T-helper 2 cell (primary cell): Measurements from ENCODE around the gene FOXP1.

Source experiments
- DNase-seq, 5 experiments: peaks; one replicate each; pipeline versions ENCODE4 v3.0.0 to v3.0.0-alpha.2; 2012 to 2022

Gene FOXP1

DNA sequence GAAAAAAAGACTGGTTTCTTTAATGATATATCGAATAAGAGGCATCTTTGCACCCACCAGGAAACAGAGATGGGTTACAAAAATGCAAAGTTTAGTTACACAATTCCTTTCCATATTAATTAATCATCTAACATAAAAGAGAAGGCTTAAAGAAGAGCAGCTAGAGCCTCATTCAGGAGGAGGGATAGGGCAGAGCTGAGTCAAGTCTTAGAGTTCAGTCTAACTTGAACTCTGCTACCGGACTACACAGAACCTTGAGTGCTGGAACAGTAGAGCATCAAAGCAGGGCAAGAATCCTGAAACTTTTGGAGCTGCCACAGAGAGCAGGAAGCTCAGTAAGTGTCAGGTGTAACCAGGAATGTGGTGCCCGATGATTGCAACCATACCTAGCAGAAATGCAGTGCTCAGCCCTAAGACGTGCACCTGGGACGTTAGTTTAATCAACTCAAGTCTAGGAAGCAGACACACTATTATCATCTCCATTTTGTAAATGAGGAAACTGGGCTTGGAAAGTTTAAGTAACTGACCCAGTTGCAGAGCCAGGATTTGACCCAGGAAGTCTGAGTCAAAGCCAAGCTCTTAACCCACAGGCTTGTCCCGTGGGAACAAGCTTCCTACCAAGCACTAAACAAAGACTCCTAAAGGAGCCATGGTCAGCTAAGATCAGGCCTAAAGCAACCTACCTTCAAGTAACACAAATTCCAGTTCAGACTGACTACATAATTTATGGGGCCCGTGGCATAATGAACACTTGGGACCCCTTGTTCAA, 187.4 kb downstream of the FOXP1 start:
- DNase-seq: no peak

DNA sequence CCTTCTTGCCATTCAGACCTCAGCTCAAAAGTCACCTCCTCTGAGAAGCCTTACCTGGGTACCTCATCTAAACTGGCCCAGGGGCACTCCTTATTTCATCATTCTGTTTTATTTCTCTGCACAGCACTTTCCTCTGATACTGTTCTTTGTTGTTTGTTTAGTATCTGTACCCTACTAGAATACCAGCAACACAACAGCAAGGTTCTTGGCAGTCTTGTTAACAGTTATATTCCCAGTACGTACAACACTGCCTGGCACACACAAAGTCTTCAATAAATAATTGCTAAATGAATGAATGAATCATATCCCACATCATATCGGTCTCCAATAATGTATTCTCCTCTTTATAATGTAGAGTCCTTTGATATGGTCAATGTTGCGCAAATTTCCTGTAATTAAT, 188.1 kb downstream of the FOXP1 start:
- no peak for DNase-seq

DNA sequence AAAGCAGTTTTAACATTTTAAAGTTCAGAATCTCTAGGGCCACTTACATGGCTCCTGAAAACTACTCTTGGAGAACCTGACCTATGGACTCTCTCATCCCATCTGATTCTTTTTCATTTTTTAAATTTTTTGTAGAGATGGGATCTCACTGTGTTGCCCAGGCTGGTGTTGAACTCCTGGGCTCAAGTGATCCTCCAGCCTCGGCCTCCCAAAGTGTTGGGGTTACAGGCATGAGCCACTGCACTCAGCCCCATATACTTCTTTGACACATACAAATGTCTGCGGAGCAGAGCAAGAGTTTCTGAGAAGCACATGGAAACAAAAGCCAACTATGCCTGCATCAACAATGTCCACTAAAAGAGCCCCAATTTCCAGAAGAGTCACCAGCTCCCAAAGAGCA, 189.8 kb downstream of the FOXP1 start:
- DNase-seq: no peak

DNA sequence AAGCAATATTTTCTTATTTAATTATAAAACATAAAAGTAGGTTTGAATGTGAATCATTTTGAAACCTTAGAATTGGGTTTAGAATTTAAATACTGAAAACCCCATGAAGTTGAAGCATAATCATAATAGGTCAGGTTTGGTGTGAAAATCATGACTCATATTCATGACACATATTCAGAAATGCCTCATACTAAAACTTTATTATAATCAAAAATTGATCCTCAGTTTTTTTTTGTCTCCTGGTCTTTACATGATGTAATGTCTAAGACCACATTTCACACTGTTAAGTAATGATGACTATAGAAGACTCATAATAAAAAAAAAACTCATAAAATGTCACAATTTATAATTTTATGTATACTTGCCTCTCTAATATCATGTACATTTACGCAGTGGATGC, 190.4 kb downstream of the FOXP1 start:
- DNase-seq: peak in 1 of 5 experiments; percentile 76

DNA sequence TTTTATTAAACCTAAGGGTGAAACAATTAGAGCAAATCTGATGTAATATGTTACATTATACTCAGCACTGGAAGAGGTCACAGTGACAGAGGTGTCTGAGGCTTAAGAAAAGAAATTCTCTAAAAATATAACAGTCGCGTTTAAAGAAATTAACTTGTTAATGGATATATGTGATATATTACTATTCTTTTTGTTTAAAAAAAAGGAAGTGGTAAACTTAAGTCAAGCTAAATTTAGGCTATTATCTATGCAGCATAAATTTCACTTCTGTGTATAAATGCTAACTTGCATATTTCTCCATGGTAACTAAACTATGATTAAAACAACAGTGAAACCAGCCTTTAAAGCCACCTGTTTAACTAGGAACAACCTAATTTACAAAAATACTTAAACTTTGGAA, 191.3 kb downstream of the FOXP1 start:
- DNase-seq: peak in 1 of 5 experiments; percentile 20

DNA sequence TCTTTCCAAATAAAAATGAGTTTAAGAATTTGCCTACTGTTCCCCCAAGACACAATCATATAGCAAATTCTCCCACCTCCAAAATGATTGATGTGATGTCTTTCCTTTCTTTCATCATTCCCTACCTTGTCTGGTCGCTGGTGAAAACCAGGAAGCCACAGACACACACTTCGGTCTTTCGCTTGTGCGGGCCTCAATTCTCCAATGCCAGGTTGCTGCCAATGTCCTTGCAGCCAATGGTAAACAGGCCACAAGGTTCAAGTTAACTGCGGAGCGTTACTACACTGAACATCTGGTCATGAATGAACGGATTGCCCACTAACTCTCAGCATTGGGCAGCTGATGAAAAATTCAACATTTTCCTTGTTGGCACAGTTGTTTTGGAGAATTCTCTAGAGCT, 192.2 kb downstream of the FOXP1 start:
- no peak for DNase-seq

DNA sequence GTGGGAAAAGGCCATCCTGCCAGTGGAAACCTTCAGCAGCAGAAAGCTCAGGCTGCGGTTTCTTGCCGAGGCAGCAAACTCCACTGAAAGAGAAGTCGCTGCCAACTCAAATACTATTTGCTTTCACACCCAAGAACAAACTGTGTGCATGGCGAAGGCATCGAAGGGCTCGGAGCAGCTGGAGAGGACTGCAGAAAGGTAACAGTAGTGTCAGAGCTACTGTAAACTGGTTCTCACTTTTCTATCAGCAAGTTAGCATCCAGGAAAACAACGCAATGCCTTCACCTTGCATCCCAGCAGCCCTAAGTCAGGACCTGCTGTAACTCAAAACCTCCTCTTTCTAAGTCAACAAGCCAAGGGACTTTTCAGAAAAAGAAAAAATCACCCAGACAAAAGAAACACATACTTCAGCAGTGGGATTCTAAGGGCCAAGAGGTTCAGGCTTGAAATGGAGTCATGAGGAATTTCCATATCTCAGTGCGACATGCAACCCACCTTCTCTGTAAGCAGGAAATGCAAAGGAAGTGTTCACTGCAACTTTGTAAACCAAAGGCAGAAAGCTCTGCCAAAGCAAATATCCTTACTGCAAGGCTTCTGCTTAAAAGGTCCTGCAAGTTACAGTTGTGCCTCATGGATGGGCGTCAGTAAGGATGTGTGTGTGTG, 193.5 kb downstream of the FOXP1 start:
- DNase-seq: peak in 1 of 5 experiments; percentile 48

DNA sequence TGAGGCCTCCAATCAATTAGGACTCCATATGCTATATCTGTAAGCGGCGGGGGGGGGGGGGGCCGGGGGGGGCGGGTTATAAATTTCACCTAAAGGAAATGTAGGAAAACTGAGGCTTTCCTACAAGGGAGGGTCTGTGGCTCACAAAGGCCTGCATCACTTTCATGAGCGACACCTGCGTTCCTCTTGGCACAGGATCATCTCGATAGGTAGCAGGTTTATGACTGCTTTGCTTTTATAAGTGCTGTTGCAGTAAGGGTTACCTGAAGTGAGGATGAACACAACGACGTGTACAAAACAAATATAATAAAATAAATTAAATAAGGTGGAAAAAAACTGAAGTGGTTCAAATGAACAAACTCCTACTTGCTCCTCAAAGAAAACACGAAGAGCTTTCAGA, 194.3 kb downstream of the FOXP1 start:
- no peak for DNase-seq

DNA sequence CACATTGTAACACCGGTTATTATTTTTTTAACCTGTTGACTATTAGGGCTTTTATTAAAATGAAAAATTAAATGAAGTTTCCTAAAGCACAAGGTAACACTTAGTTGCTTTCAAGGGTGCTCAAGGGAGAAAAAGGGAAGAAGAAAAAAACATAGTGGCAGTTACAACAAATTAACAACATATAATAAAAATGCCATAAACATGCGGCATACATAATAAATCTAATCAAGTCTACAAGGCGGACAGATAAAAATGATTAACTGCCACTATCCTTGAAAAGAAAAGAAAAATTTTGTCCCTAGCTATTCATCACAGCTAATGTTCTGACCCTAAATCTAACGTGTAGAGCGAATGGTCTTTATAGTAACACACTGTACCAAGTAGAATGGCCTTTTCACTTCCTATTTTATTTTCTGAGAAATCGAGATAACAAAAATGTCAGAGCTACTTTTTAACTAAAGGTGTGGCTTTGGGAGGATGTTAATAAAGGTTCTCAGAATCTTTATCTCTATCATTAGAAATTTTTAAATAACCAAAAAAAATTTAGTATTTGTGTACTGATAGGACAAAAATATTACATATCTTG, 194.9 kb downstream of the FOXP1 start:
- DNase-seq: no peak

DNA sequence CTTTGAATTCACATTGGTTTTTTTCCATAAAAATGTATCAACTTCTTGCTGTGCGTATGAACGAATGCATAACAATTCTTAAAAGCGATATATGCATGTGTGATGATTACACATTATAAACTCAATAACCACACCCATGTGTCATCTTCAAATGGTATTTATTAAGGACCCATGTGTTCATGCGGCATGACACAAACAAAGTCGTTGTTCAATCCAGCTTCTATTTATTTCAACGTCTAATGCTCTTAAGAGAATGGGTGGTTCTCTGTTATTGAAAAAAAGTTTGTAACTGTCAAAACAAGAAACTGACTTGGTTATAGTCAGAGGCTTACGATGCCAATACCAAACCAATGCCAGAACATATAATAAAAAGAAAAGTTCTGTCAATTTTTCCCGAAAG, 195.9 kb downstream of the FOXP1 start:
- no peak for DNase-seq

DNA sequence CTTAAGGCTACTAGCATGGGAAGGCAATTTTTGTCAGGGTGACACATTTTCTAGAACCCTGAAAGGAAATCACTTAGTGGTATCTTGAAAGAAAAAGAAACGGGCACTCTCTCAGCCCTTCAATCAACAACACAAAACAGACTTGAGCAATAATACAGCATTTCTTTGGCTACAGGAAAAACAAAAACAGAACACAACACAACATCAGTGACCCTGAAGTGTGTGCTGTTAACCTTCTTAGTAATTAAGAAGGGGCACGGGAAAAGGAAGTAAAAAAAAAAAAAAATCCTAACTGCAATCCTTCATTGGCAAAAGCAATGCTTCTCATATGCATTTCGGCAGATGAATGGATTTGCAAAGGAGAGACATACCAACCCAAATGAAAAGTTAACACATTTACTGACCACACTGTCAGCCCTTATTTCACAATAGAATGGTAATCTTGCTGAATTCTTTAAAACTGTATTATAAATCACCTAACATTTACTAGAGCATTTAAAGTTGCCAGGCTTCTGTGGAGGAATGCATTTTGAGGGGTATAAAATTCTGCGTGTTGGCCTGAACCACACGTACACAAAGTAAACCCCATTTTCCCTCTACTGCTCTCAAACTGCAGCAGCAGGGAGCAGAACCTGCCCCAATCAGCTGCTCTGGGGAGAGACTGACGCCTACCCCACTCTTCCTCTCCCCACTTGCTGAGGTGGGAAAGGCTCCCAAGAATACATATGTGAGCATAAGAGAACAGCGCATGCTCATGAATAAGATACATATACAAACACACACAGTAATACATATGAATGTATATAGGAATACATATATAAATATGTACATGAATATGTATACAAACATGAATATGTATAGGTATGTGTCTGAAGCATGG, 198.5 kb downstream of the FOXP1 start:
- peak in 1 of 5 experiments; percentile 13 for DNase-seq

DNA sequence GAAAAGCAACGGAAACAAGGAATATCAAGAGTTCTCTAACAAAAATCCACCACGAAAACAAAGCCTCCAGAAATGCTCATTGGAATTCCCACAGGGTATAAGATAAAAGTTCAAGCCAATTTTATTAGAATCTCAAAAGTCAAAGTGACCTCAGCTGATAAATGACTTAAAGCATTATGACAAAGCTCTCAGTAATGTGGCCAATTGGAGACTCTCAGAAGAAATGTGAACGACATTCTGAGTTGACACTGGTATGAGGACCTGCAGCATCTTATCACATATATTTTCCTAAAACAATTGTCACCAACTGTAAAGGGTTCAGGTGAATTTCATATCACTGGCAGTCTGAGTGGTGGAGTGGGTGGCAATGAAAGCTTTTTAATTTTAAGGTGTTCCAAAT, 199.1 kb downstream of the FOXP1 start:
- DNase-seq: no peak

DNA sequence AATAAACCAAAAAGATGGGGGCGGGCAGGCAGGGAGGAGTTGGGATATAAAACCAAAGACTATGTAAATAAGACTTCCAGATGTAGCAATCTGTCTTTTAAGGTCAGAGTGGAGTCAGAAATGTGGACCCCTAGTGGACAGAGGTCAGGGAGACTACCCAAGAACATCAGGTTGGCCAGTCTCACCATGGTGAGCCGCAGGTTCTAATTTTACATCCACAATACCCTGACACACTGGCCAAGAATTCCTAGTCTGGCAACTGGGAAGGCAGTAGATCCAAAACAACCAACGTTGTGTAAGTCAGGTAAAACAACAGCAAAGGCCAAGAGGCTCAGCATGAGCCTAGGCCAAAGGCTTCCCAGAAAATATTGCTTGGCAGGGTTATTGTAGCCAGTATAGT, 203.4 kb downstream of the FOXP1 start:
- DNase-seq: no peak

DNA sequence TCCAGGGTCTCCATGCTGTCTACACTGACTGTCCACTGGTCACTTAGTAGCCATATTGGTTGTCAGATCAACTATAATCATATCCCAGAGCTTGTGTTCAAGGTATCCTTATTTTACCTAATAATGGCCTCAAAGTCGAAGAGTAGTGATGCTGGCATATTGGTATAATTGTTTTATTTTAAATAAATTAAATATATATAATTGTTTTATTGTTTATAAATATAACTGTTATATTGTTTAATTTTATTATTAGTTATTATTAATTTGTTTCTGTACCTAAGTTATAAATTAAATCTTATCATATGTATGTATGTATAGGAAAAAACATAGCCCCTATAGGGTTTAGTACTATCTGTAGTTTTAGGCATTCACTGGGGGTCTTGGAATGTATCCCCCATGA, 205.0 kb downstream of the FOXP1 start:
- DNase-seq: no peak

DNA sequence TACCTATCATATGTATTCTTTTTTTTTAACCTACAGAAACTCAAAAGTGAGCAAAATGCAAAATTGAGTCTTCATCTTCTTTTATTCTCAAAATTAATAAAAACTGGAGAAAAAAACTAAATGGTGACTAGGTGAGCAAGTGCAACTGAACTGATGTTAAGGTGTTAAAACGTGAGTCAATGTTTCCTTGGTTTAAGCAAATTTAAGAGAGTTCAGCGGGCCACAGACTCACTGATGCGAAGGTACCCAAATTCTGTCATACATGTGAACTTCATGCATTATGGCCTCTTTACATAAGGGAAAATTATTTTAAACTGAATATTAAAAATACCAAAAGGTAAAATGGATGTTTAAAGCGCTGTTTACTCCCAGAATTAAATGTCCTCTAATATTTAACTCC, 206.6 kb downstream of the FOXP1 start:
- DNase-seq: no peak

DNA sequence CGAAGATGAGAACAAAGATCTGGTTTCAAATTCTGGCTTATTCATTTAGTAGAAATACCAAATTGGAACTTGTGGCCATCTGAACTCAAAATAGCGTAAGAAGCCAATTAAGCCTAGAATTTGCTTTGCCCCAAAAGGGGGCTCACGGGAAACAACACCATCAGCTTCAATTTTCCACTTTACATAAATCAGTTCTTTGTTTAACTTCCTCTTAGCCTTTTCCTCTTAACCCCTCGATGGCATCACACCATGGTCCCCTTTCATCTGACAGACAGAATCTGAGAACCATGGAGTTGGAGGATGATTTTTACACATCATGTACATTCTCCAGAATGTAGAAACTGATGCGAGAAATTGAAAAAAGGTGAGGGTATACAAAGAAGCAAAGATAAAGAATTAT, 207.0 kb downstream of the FOXP1 start:
- no peak for DNase-seq

DNA sequence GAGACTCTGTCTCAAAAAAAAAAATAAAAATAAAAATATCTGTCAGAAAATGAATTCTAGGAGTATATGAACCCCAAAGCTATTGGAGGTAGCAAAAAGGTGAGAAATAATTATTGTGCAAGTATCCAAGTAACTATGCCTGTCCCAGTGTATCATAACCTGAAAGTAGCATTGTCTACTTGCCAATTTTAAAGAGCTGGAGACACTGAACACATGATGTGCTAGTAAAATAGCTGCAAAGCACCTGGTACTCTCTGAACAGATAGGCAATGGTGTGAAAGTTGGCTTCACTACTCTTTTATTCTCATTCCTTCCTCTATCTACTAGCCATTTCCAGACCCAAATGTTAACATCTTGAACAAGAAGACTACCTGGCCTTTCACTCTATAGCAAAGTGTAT, 208.9 kb downstream of the FOXP1 start:
- DNase-seq: no peak

DNA sequence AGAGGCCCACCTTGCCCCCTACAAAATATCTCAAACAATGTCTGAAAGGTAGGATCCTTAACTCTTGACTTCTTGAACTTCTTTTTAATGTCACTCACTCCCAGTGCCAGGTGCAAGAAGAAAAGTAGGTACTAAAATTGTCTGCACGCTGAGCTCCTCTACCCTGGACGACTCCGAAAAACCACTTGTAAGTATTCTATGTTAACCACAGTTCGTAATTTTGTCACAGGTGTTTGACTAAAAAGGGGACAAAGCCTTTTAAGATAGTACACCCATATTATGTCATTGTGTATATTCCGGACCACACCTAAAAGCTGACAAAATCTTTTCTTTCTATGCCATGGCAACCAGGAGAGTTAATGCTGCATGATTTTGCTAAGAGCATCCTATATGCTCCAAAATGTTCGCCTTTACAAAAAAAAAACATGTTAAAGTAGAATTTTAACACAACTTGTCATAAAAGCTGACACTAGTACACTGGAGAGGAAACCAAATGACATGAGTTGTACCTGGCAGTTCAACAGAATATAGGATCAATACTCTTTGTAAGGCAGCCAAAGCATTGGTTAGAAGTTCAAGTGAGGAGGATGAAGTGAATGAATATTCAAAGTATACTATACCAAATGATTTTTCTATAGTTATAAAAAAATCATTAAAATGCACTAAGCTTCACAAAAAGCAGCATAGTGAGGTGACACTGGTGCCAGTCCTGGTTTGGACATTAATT, 210.5 kb downstream of the FOXP1 start:
- peak in 2 of 5 experiments; percentile 39 to 47 for DNase-seq

DNA sequence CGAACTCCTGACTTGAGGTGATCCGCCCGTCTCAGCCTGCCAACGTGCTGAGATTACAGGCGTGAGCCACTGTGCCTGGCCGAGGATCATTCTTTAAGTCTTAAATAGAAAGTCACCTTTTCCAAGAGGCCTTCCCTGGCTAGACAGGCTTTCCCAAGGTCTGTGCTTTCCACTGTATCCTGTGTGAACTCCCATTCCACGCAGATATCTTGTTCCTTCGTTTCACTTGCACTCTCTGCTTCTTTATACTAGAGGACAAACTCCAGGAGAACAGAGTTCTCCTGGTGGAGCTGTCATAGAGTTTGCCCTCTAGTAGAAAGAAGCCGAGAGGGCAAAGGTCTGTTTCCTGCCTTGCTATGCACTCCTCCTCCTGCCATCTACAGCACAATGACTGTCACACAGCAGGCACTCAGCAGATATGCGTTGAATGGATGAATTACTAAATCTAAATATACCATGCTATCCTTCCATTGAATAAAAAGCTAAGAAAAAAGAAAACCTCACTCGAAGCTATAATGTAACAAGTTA, 211.2 kb downstream of the FOXP1 start:
- no peak for DNase-seq

DNA sequence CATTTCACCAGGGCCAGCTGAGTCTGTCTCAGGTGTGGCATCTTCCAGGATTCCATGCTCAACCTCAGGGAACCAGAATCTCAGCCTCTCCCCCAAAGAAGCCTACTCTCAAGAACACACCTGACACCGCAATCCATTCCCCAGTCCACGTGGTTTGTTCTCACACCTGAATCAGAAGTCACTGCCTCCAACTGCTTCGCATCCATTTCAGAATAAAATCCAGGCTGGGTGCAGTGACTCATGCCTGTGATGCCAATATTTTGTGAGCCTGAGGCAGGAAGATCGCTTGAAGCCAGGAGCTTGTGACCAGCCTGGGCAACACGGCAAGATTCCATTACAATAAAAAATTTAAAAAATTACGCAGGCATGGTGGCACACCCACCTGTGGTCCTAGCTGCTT, 212.2 kb downstream of the FOXP1 start:
- no peak for DNase-seq

DNA sequence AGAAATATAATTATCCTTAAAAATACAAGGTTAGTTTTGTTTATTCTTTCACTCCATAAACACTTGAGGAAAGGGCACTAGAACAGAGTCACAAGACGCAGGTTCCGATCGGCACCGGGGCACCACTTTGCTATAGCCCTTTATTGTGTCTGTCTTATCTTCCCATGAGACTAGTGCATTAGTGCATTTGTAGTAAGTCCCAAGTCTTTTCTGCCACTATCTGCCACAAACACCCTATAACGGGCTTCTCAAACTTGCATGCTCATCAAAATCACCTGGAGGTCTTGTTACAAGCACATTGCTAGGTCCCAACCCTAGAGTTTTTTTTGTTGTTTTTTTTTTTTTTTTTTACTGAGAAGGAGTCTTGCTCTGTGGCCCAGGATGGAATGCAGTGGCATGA, 213.1 kb downstream of the FOXP1 start:
- no peak for DNase-seq

DNA sequence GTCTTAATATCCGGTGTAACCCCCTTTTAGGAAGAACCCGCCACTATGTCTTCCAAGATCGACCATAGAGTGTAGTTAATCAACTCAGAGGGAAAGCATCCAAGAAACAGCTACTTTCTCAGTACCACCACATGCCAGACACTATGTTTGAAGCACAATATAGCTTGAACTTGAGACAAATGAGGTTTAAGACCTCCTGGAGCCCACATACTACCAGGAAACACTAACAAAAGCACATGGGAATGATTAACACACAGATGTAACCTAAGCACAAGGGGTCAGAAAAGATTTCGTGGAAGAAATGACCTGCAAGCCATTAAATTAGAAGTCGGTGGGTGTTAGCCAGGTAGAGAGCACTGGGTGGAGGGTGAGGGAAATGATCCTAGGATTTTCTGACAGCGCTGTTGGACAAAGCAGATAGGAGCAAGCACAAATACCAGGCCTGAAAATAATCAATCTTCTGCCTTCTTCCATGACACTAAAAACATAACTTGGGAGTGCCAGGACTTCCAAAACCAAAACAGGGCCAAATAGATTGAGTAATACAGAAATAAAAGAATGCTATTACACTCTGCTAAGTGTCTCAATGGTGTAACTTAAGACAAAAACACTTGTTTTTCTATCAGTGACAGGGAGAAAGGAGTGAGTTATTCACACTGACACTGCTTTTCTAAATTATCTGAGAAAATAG, 213.7 kb downstream of the FOXP1 start:
- DNase-seq: no peak
